ENCODE measurements around the gene PLXNC1. TPM values are rescaled to one million over a fixed set of nuclear protein-coding genes. Genes with fewer than 3 reads are reported as not detected.

Gene PLXNC1
- total RNA-seq, 1 donor from 2014 or later = 14.2 TPM

- Histone ChIP-seq H3K9me3 (no peaks in the 10 kb centered on the region), H3K27ac (no peak overlapping the region), H3K27me3 (no peaks in the 10 kb centered on the region), H3K4me1 (no peaks in the 10 kb centered on the region), H3K4me3 (no peak overlapping the region), H3K36me3 (no peaks in the 10 kb centered on the region)
- TF ChIP-seq POLR2AphosphoS5 (IDR thresholded peaks at IDR 0.05; ENCODE audit: insufficient read depth in 1 of 2, low read depth in 1 of 2) (no peak), CTCF (IDR thresholded peaks at IDR 0.05) (no peak), POLR2A (IDR thresholded peaks at IDR 0.05) (no peak)
- no peak for DNase-seq (ENCODE audit: extremely low spot score in 2 of 2)
- intact Hi-C loops (cut with DNase I) = no loop called here
Observed at GRCh38 chr12:94174576-94174975, 26.2 kb downstream of the PLXNC1 start.

- no peak for DNase-seq (ENCODE audit: extremely low spot score in 2 of 2)
- Histone ChIP-seq H3K27me3 (no peaks in the 10 kb centered on the region), H3K4me3 (no peak overlapping the region), H3K27ac (no peak overlapping the region), H3K4me1 (no peaks in the 10 kb centered on the region), H3K36me3 (no peaks in the 10 kb centered on the region), H3K9me3 (no peaks in the 10 kb centered on the region)
- no peak for TF ChIP-seq POLR2AphosphoS5 (IDR thresholded peaks at IDR 0.05; ENCODE audit: insufficient read depth in 1 of 2, low read depth in 1 of 2)
- no peak for TF ChIP-seq POLR2A (IDR thresholded peaks at IDR 0.05)
- no peak for TF ChIP-seq CTCF (IDR thresholded peaks at IDR 0.05)
- intact Hi-C loops (cut with DNase I) = no loop called here
Observed at GRCh38 chr12:94175763-94176668, 27.6 kb downstream of the PLXNC1 start.

DNA sequence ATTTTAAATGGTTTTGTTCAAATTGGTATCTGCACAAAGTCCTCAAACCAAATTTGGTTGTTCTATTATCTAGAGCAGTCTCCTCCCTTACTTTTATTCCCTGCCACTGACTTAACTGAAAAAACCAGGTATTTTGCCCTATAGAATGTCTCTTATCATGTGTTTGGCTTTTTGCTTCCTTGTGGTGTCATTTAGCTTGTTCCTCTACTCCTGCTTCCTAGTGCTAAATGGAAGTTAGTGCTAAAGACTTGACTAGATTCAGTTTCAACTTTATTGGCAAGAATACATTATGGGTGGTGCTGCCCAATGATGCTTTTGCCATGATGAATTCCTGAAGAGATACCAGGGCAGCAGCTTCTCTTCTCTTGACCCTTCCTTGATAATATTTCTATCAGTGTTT is 29.7 kb downstream of the PLXNC1 start:
- H3K4me3 ChIP-seq = no peak overlapping the region
- no peaks in the 10 kb centered on the region for H3K4me1 ChIP-seq
- no peak overlapping the region for H3K27ac ChIP-seq
- H3K27me3 ChIP-seq = no peaks in the 10 kb centered on the region
- H3K9me3 ChIP-seq = no peaks in the 10 kb centered on the region
- no peaks in the 10 kb centered on the region for H3K36me3 ChIP-seq
- intact Hi-C loops (cut with DNase I) = no loop called here
- DNase-seq (ENCODE audit: extremely low spot score in 2 of 2) = no peak
- no peak for TF ChIP-seq POLR2AphosphoS5 (IDR thresholded peaks at IDR 0.05; ENCODE audit: insufficient read depth in 1 of 2, low read depth in 1 of 2)

GRCh38 chr12:94178882-94179281 is 30.5 kb downstream of the PLXNC1 start:
- Histone ChIP-seq H3K4me1 (no peaks in the 10 kb centered on the region), H3K36me3 (no peaks in the 10 kb centered on the region), H3K27ac (no peak overlapping the region), H3K4me3 (no peak overlapping the region), H3K27me3 (no peaks in the 10 kb centered on the region), H3K9me3 (no peaks in the 10 kb centered on the region)
- TF ChIP-seq CTCF (IDR thresholded peaks at IDR 0.05) (no peak), POLR2AphosphoS5 (IDR thresholded peaks at IDR 0.05; ENCODE audit: insufficient read depth in 1 of 2, low read depth in 1 of 2) (no peak), POLR2A (IDR thresholded peaks at IDR 0.05) (no peak)
- DNase-seq (ENCODE audit: extremely low spot score in 2 of 2) = no peak
- intact Hi-C loops (cut with DNase I) = no loop called here

DNA sequence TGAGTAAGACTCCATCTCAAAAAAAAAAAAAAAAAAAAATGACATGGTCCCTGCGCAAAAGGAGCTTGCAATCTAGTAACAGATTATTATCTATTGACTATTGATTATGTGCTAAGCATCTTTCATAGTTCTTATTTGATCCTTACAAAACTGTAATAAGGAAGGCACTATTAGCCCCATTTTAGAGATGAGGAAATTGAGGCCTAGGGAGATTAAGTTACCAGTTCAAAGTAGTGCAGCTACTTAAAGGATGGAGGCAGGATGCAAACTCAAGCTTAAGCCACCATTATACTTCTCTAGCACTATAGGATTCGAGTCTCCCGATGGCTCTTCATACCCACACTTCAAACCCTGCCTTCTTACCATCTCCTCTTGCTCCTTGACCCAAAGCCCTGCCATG is 31.3 kb downstream of the PLXNC1 start:
- Histone ChIP-seq H3K27ac (no peak overlapping the region), H3K36me3 (no peaks in the 10 kb centered on the region), H3K4me3 (no peak overlapping the region), H3K4me1 (no peaks in the 10 kb centered on the region), H3K9me3 (no peaks in the 10 kb centered on the region), H3K27me3 (no peaks in the 10 kb centered on the region)
- no peak for DNase-seq (ENCODE audit: extremely low spot score in 2 of 2)
- TF ChIP-seq POLR2AphosphoS5 (IDR thresholded peaks at IDR 0.05; ENCODE audit: insufficient read depth in 1 of 2, low read depth in 1 of 2) = no peak
- no peak for TF ChIP-seq CTCF (IDR thresholded peaks at IDR 0.05)
- TF ChIP-seq POLR2A (IDR thresholded peaks at IDR 0.05) = no peak
- intact Hi-C loops (cut with DNase I) = no loop called here
